Adipocyte (in vitro differentiated cells): ENCODE results near the gene GDPD4.

ENCODE experiments used
- DNase-seq: peaks from one replicate; pipeline ENCODE4 v3.0.0-alpha.2; 2015; ENCODE audit warnings: low read depth
- H3K27me3 ChIP-seq: replicated peaks from 2 replicates; pipeline ENCODE4 v1.7.0; 2013; ENCODE audit warnings: mild to moderate bottlenecking, low read length, moderate library complexity; ENCODE audit not compliant: control insufficient read depth, insufficient read depth
- H3K36me3 ChIP-seq: 2 replicates; pipeline ENCODE4 v1.7.0; 2013; ENCODE audit warnings: low read length, mild to moderate bottlenecking, moderate library complexity; ENCODE audit not compliant: control insufficient read depth, insufficient read depth, severe bottlenecking
- H3K4me1 ChIP-seq: 2 replicates; pipeline ENCODE4 v1.7.0; 2013; ENCODE audit warnings: mild to moderate bottlenecking, low read length, moderate library complexity; ENCODE audit not compliant: control insufficient read depth, insufficient read depth
- H3K4me3 ChIP-seq: 2 replicates; pipeline ENCODE4 v1.7.0; 2013; ENCODE audit warnings: mild to moderate bottlenecking, low read length, moderate library complexity
- H3K9ac ChIP-seq: 2 replicates; pipeline ENCODE4 v1.7.0; 2013; ENCODE audit warnings: mild to moderate bottlenecking, low read length, moderate library complexity
- H3K9me3 ChIP-seq: 2 replicates; pipeline ENCODE4 v1.7.0; 2013; ENCODE audit warnings: mild to moderate bottlenecking, low read length, moderate library complexity; ENCODE audit not compliant: control insufficient read depth

The GDPD4 gene

GRCh38 chr11:77301510-77301909 is at the start of gene GDPD4:
Gene GDPD4 (minus strand): TSS chr11:77301686. CDS start chr11:77285137, 16,549 bp downstream.
- H3K36me3 ChIP-seq = no peaks in the 10 kb centered on the region
- no peak for DNase-seq
- H3K9ac ChIP-seq = no peak within 1 kb of the TSS
- H3K4me1 ChIP-seq = no peaks in the 10 kb centered on the region
- H3K9me3 ChIP-seq = no peaks in the 10 kb centered on the region
- no peak within 1 kb of the TSS for H3K4me3 ChIP-seq
- no peaks in the 10 kb centered on the region for H3K27me3 ChIP-seq

DNA sequence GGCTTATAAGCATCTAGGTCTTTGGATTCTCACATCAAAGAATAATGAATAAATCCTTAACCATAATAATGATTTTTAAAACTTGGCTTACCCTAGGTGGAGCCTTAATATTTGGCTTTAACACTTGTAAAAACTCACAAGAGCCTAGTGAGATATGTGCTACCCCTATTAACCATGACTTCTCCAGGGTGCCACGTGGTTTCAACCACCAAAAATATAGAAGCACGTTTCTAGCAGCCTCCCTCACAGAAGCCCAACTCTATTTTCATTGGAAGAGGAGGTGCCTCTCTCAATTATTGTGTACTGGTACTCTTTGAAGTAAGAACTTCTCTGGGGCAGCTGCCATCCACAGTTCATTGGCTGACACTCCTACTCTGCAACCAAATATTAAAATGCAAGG is 46.5 kb upstream of the GDPD4 start:
- H3K27me3 ChIP-seq = no peaks in the 10 kb centered on the region
- H3K4me3 ChIP-seq = no peak overlapping the region
- no peaks in the 10 kb centered on the region for H3K9me3 ChIP-seq
- no peak for DNase-seq
- no peak overlapping the region for H3K9ac ChIP-seq
- peaks cover 8% of the 10 kb centered on the region for H3K36me3 ChIP-seq
- H3K4me1 ChIP-seq = peaks cover 8% of the 10 kb centered on the region

- no peaks in the 10 kb centered on the region for H3K27me3 ChIP-seq
- H3K4me3 ChIP-seq = no peak overlapping the region
- H3K9me3 ChIP-seq = no peaks in the 10 kb centered on the region
- DNase-seq = peak; percentile 59
- peaks cover 8% of the 10 kb centered on the region for H3K36me3 ChIP-seq
- no peak overlapping the region for H3K9ac ChIP-seq
- H3K4me1 ChIP-seq = peaks cover 6% of the 10 kb centered on the region
Observed at GRCh38 chr11:77346906-77347603, 45.6 kb upstream of the GDPD4 start.

DNA sequence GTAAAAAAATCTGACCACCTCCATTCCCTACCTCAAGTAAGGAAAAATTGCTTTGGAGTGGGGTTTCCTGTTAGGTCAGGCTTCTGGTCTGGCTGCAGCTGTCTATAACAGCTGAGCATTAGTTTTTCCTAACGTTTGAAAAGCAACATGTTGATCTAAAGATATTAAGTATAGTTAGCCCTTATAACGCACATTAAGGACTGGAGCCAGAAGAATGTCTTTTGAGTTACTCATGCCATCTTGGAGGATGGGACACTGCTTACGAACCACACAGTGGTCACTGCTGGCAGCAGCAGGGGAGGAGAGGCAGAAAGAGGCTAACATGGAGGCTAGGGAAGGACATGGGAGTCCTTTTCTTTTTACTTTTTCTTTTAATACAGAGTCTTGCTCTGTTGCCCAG is 44.1 kb upstream of the GDPD4 start:
- H3K9me3 ChIP-seq = no peaks in the 10 kb centered on the region
- peaks cover 11% of the 10 kb centered on the region for H3K36me3 ChIP-seq
- peak; percentile 28 for DNase-seq
- no peaks in the 10 kb centered on the region for H3K27me3 ChIP-seq
- no peak overlapping the region for H3K9ac ChIP-seq
- peaks cover 8% of the 10 kb centered on the region for H3K4me1 ChIP-seq
- no peak overlapping the region for H3K4me3 ChIP-seq

- H3K9me3 ChIP-seq = no peaks in the 10 kb centered on the region
- no peak overlapping the region for H3K4me3 ChIP-seq
- peaks cover 18% of the 10 kb centered on the region for H3K36me3 ChIP-seq
- no peak for DNase-seq
- peaks cover 10% of the 10 kb centered on the region for H3K4me1 ChIP-seq
- no peak overlapping the region for H3K9ac ChIP-seq
- H3K27me3 ChIP-seq = no peaks in the 10 kb centered on the region
Observed at GRCh38 chr11:77340501-77340900, 39.0 kb upstream of the GDPD4 start.

- H3K36me3 ChIP-seq = peaks cover 3% of the 10 kb centered on the region
- no peak overlapping the region for H3K9ac ChIP-seq
- H3K4me3 ChIP-seq = no peak overlapping the region
- no peak for DNase-seq
- H3K4me1 ChIP-seq = no peaks in the 10 kb centered on the region
- H3K27me3 ChIP-seq = no peaks in the 10 kb centered on the region
- no peaks in the 10 kb centered on the region for H3K9me3 ChIP-seq
Observed at GRCh38 chr11:77332259-77332658, 30.8 kb upstream of the GDPD4 start.

GRCh38 chr11:77325159-77325558 is 23.7 kb upstream of the GDPD4 start:
- Histone ChIP-seq H3K27me3 (no peaks in the 10 kb centered on the region), H3K4me3 (no peak overlapping the region)
- no peak for DNase-seq

DNA sequence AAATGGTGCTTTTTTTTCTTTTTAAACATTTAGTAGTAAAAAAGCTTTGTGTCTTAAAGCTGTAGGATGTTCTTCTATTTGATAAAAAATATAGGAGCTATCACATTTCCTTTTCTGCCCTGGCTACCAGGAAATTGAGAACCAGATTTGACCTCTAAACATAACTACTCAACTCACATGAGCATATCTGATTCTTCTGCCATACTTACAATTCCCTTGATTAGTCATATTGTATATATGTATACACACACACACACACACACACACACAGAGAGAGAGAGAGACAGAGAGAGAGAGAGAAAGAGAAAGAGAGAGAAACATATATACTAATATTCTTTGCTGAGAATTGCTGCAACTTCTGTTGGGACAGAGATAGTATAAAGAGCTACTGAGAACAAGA is 23.0 kb upstream of the GDPD4 start:
- H3K4me3 ChIP-seq = no peak overlapping the region
- peak; percentile 15 for DNase-seq
- H3K9me3 ChIP-seq = no peaks in the 10 kb centered on the region
- no peaks in the 10 kb centered on the region for H3K27me3 ChIP-seq
- H3K4me1 ChIP-seq = peaks cover 13% of the 10 kb centered on the region
- no peak overlapping the region for H3K9ac ChIP-seq
- H3K36me3 ChIP-seq = peaks cover 6% of the 10 kb centered on the region

More at GRCh38 chr11:77325159-77325558, 23.7 kb upstream of the GDPD4 start:
- peaks cover 6% of the 10 kb centered on the region for H3K36me3 ChIP-seq
- H3K4me1 ChIP-seq = peaks cover 13% of the 10 kb centered on the region
- H3K9ac ChIP-seq = no peak overlapping the region
- H3K9me3 ChIP-seq = no peaks in the 10 kb centered on the region

- H3K27me3 ChIP-seq = no peaks in the 10 kb centered on the region
- no peaks in the 10 kb centered on the region for H3K9me3 ChIP-seq
- no peak overlapping the region for H3K9ac ChIP-seq
- DNase-seq = no peak
- H3K4me1 ChIP-seq = peaks cover 13% of the 10 kb centered on the region
- H3K36me3 ChIP-seq = peaks cover 6% of the 10 kb centered on the region
- no peak overlapping the region for H3K4me3 ChIP-seq
Observed at GRCh38 chr11:77322926-77323590, 21.6 kb upstream of the GDPD4 start.

DNA sequence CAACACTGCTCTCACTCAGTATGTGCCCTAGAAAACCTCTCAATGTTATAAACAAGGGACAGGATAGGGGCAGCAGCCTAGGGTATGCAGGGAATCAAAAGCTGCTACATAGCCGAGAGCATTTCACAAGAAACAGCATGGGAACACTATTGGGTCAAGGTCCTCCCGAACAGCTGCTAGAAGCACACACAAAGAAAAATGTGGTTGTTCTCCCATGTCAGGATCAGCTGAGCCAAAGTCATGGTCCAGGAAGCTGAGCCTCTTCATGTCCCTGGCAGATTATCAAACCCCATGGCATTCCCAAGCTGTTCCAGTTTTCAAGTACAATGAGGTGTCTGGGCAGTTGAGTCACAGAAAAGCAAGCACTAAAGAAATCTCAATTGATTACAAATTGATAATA is 21.0 kb upstream of the GDPD4 start:
- Histone ChIP-seq H3K4me3 (no peak overlapping the region), H3K9ac (no peak overlapping the region), H3K4me1 (peaks cover 13% of the 10 kb centered on the region), H3K27me3 (no peaks in the 10 kb centered on the region), H3K9me3 (no peaks in the 10 kb centered on the region), H3K36me3 (peaks cover 6% of the 10 kb centered on the region)
- DNase-seq = peak; percentile 40

- no peak for DNase-seq
- Histone ChIP-seq H3K4me1 (peaks cover 13% of the 10 kb centered on the region), H3K9ac (no peak overlapping the region), H3K9me3 (no peaks in the 10 kb centered on the region), H3K36me3 (no peaks in the 10 kb centered on the region), H3K27me3 (no peaks in the 10 kb centered on the region), H3K4me3 (no peak overlapping the region)
Observed at GRCh38 chr11:77320351-77320750, 18.9 kb upstream of the GDPD4 start.
